ENCODE measurements around the gene CLCNKA.
"Not testable (repeated sequence)": the region's sequence is repeated elsewhere in the genome, so short reads cannot be mapped to it uniquely, and the experiment has no call there.

The CLCNKA gene

DNA sequence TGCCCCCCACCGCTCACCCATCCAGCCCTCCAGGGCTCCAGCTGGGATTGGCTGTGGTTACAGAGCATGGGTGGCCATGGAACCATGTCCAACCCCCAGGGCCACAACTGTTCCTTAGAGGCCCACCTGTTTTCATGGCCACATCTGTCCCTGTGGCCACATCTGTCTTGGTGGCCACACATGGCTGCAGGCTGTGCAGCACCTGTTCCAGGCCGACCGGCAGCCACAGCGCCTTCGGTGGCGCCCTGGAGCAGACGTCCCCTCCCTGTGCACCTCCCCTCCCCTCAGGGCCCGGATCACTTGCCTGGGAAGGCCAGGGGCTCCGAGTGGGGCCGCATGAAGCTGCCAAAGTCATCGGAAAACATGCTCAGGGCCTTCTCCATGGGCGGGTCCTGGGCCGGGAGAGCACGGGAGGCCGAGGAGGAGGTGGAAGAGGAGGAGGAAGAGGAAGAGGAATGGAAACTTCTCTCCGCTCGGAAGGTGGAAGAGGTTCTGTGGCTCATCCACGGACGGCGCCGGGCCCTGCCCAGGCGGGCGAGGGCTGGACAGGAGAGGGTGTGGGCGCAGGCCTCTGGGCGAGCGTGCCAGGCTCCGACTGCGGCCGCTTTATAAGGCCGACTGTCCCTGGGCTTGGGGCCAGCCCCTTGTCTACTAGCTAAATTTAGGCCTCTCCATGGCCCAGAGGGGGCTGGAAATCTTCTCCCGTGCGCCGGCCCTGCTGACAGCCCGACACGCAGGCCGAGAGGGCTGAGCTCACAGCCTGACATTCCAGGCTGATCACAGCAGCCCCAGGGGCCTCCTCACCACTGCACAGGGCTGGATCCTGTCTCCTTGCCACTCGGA, 4.2 kb upstream of the CLCNKA start, which contains the start of gene HSPB7:
TSS of gene HSPB7 (minus strand) at position 583 of the 843 bp plus-strand sequence. CDS start at position 503, 80 bp downstream.
- peak; percentile 86 for DNase-seq (ENCODE audit: low spot score)

DNA sequence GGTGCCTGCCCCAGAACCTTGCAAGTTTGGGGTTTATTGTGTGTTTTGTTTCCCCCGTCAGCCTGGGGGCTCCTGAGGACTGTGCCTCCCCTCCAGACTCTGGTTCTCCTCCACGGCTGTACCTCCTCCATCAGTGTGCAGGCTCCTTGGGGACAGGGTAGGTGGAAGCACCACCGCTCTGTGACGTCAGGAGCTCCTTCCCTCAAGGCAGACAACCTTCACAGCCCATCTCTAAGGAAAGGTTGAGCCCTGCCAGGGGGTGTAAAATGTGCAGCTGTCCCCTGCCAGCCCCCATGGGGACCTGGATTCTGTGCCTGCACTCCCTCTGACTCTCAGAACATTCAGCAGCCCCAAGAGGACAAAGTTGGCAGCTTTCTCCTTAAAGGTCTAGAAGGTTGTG, 3.5 kb upstream of the CLCNKA start:
- no peak for DNase-seq (ENCODE audit: low spot score)

DNA sequence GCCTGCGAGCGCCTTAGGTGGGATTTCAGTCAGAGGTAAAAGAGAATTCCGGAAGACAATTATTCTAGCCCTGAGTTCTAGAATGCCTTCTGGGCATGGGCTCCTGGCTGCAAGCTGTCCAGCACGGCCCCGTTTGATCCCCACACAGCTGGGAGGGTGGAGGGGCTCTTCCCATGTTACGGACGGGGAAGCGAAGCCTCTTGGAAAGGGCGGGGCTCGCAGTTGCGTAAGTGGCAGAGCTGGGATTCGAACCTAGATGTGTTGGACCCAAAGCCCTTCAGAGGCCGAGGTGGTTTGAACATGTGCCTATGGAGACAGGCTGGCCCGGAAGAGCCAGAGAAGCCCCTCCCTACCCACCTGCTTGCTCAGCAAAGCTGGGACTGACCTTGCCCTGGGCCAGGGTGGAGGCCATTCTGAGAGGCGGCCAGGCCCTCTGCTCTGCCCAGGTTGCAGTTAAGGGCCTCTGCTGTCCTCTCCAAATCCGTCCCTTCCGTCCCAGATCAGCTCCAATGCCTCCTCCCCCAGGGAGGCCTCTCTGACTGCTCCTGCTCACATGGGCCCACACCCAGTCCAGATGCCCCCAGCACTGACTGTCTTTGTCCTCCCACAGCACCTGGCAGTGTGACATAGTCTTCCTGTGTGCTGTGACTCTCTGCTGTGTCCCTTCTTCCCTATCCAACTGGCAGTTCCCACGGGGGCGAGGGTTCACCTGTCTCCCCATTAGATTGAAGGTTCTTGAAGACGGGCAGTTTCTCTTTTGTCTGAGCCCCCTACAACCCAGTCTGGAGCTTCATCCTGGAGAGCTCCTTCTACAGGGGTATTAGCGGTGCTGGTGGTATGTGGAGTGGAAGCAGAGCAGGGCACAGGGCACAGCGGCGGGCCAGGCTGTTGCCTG, 2.8 kb upstream of the CLCNKA start:
- no peak for DNase-seq (ENCODE audit: low spot score)

DNA sequence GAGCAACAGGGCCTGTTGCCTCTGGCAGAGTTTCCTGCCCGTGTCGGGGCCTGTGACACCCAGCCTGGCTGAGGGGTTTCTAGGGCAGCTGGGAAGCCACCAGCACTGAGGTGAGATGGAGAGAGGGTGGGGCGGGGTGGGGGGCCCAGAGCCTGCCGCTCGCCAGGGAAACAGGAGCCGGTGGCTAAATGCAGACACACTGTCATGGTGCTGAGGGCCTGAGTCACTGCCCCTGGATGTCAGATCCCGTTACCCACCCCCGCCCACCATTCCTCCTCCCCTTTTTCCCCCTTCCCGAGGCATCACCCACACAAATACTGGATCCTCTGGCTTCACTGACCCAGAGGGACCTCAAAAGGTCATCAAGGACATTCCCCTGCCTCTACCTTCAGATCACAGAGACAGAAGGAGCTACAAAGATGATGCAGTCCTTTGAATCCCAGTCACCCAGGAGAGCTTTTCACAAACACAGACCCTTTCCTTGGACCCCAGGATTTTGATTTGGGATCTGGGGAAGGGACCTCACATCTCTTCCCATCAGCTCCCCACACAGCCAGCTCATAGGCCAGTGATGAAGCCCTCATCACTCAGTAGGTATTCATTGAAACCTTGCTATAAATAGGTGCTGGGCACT, 2.1 kb upstream of the CLCNKA start:
- DNase-seq (ENCODE audit: low spot score): no peak

DNA sequence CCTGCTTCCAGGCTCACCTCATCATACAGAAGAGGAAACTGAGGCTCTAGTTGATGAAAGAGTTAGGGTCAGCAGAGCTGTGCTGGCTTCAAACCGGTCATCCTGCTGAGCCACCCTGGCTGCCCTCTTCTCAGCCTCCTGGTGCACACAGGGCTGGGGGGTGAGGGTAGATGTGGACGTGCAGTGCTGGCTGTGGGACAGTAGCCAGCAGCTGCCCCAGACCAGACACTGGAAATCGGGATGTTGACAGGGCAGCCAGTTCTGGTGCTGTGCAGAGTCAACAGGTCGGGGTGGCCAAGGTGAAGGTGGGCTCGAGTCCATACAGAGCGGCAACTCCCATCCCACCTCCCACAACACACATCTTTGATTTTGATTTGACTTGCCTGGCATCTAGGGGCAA, 1.5 kb upstream of the CLCNKA start:
- DNase-seq (ENCODE audit: low spot score): no peak

DNA sequence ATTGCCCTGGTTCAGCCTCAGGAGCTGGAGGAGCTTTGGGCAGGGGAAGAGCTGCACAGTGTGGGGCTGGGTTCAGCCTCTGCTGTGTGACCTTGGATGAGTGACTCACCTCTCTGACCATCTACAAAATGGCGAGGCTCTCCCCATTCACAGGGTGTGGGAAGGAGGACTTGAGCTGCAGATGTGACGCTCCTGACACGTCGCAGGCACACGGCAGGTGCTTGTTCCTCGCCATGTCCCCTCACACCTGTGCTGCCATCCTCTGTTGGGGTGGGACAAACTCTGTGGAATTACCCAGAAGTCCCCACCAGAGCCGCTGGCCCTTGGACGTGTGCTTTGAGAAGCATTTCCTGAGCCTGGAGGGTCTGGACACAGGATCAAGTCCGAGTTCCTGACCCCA, 958 bp upstream of the CLCNKA start:
- DNase-seq (ENCODE audit: low spot score): not testable (repeated sequence)

DNA sequence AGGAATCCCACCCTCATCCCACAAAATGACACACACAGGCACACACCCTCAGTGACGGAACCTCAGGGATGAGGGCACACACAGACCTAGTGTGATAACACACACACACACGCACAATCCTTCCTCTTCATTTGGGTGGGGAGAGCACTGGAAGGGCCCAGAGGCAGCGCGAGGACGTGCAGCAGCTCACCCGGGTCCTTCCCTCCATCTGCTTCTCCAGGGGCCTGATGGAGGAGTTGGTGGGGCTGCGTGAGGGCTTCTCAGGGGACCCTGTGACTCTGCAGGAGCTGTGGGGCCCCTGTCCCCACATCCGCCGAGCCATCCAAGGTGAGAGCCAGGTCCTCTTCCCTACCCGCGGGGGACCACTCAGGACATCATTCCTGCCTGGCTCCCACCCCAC, 557 bp downstream of the CLCNKA start:
- no peak for DNase-seq (ENCODE audit: low spot score)

DNA sequence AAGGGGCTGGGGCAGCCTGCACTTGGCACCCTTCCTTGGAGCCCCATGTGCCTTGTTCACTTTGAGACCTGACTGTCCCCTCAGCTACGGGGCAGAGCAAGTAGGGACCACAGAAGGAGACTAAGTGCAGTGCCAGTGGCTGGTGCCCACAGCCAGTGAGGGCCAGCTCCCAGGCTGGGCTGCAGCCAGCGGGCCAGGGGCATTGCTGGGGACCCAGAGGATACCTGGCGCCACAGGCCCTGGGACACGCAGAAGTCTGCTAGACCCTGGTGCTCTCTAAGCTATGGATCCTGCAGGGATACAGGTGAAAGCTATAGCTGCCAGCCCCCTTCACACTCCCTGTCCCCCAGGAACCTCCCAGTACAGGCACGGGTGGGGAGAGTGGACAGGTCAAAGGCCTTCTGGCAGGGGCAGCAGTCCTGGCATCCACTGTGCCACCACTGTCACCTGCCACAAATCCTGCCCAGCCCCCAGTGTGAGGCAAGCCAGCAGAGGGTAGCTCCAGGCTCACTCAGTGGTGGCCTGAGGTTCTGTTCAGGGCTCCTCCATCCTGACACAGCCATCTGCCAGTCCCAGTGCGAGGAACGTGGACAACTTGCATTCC, 1.3 kb downstream of the CLCNKA start:
- DNase-seq (ENCODE audit: low spot score): no peak

DNA sequence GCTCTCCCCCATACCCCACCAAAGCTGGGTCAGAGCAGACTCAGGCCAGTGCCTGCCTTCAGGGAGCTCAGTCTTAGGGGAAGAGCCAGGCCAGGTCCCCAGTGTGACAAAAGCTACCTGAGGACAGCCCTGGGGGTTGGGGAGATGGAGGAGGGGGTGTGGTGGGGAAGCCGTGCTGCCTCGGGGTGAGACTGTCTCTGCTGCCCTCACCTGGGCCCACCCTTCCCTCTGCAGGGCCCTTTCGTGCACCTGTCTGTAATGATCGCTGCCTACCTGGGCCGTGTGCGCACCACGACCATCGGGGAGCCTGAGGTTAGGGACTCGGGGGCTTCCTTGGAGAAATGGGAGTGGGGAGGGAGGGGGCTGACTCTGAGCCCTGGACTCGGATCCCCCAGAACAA, 4.5 kb downstream of the CLCNKA start:
- not testable (repeated sequence) for DNase-seq (ENCODE audit: low spot score)

DNA sequence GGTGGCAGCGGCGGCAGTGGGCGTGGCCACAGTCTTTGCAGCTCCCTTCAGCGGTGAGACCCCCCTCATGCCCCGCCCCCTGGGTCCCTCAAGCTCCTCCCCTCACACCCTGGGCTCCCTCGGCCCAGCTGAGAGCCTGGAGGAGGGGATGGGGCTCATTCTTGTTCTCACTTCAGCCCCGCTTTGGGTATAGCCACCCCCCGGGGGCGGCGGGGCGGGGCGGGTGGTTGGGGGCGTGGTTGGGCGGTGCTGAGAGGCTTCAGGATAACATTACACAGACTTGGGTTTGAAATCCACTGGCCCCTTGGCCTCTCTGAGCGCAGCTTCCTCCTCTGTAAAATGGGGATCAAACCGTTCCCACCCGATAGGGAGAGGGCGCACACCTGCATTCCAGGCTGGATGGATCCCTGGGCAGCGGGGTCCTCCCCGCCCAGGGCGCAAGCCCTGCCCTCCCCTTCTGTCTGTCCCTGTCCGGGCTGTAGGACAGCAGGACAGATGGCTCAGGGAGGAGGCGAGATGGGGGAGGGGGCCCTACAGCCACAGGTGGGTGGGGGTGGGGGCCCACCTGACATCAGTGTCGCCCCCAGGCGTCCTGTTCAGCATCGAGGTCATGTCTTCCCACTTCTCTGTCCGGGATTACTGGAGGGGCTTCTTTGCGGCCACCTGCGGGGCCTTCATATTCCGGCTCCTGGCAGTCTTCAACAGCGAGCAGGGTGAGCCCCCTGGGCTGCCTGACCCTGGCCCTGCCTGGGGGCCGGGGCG, 5.1 kb downstream of the CLCNKA start:
- DNase-seq (ENCODE audit: low spot score): no peak

DNA sequence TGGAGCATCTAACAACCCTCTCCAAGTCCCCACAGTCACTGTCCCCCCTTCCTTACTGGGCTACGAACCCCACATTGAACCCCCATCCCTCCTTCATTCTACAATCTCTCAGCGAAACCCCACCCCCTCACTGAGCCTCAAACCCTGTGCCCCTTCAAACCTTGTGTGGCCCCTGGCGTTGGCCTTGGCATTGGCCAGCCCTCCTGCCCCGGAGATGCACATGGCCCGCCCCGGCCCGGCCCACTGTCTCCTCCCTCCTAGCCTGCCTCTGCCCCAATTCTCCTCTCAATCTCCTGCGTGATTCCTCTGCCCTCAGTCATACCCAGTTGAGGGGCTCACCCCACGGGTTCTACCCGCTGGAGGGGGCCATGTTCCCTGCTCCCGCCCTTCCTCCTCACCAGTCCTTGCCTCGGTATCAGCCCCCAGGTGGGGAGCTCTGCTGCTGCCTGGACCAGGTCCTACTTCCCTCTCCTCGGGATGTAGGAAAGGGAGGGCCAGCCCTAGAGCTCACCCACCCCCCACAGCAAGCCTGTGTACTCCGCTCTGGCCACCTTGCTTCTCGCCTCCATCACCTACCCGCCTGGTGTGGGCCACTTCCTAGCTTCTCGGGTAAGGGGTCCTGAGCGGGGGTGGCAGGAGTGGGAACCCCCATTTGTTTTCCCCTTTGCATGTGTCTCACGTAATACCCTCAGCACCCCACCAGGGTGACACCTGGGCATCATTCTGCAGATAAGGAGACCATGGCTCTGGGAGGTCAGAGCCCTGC, 6.6 kb downstream of the CLCNKA start:
- DNase-seq (ENCODE audit: low spot score): no peak

DNA sequence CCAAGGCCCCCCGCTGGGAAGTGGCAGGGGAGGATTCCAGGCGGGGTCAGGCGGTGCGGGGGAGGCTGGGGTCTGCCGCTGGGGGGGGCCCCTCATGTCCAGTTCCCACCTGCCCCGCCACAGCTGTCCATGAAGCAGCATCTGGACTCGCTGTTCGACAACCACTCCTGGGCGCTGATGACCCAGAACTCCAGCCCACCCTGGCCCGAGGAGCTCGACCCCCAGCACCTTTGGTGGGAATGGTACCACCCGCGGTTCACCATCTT, 7.1 kb downstream of the CLCNKA start:
- not testable (repeated sequence) for DNase-seq (ENCODE audit: low spot score)

DNA sequence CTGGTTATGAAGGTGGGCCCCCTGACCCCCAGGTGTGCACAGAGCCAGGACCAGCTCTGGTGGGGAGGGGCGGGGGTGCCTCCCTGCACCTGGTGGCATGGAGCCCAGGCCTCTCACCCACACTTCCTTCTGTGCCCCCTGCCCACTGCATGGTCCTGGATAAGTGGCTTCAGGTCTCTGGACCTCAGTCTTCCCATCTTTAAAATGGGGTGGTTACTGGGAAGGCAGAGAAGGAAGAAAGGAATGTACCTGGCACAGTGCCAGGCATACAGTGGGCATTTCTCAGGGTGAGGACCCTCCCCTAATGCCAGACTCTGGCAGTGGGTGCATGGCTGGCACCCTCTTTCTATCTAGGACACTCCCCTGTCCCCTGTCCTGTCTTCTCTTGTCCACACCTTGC, 7.5 kb downstream of the CLCNKA start:
- DNase-seq (ENCODE audit: low spot score): no peak

DNA sequence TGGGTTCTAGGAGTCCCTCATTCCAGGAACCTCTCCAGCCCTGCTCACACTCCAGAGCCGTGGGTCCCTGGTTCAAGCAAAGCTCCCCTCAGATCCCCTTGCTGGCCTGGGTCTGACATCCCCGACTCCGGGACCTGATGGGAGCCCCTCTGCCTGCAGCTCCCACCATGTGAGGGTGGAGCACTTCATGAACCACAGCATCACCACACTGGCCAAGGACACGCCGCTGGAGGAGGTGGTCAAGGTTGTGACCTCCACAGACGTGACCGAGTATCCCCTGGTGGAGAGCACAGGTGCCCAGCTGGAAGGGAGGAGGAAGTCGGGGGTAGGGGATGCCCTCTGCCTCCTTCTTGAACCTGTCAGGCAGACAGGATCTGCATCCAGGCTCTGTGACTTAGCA, 9.7 kb downstream of the CLCNKA start:
- DNase-seq (ENCODE audit: low spot score): no peak

DNA sequence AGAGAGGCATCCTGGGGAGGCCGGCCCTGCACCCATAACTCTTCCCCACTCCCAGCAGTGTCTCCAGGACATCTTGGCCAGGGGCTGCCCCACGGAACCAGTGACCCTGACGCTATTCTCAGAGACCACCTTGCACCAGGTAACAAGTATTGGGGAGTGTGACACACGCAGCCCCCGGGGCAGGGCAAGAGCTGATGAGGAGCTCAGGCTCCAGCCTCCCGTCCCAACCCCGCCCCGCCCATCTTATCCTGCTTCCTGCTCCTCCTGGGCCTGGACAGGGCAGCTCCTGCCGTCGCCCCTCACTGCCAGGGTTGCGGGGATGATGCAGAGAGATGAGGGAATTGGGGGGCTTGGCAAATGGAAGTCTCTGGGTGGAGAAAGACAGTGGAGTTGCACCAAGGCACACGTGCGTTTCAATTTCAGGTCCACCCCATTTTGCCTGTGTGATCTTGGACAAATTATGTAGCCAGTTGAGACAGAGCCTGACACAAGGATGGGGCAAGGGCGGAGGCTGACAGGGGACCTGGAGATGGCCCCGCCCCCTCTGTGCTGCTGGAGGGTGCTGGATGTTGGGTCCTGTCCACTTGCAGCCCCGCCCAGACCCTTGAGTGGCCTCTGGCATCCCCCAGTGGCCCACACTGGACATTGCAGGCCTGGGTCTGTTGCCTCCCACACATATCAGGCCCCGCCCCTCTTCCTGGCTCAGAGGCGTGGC, 10.7 kb downstream of the CLCNKA start:
- peak; percentile 82 for DNase-seq (ENCODE audit: low spot score)

DNA sequence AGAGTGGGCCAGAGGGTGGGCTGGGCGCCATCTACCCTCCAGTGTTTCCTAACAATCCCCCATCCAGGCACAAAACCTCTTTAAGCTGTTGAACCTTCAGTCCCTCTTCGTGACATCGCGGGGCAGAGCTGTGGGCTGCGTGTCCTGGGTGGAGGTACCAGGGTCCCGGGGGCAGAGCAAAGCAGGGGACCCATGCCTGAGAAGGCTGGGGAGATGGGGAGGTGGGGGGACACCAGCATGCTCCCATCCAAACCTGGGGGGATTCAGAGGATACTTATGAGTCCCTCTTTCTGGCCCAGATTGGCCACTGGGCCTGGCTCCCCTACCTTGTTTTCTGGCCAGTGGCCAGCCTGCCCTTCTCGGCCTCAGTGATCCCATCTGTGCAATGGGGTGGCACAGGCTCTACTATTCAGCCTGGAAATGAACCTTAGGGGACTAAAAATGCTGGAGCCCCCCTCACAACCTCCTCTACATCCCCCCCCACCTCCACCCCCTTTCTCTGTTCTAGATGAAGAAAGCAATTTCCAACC, 11.3 kb downstream of the CLCNKA start:
- not testable (repeated sequence) for DNase-seq (ENCODE audit: low spot score)

DNA sequence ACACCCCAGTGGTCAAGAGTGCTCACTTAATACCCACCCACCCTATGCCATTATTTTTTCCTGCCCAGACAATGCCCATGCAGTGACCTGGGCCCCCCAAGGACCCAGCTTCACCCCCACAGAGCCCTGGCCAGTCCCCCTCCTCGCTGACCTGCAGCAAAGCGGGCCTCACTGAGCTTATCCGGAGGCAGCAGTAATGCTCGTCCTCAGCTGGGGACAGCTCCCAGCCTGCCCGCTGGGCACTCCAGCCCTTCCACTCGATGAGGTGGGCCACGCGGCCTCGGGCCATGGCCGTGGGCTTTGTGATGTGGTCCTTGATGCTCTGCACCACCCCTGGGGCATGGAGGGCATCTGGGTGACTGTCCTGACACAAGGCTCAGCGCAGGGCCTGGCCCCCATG, 14.6 kb downstream of the CLCNKA start:
- not testable (repeated sequence) for DNase-seq (ENCODE audit: low spot score)

DNA sequence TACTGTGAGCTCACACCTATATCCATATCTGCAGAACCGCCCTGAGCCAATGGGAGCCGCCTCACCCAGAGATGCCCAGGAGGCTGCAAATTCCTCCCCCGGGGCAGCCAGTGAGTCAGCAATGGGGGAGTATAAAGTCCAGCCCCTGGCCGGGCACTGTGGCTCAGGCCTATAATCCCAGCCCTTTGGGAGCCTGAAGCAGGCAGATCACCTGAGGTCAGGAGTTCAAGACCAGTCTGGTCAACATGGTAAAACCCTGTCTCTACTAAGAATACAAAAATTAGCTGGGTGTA, 16.7 kb downstream of the CLCNKA start:
- DNase-seq (ENCODE audit: low spot score): no peak

DNA sequence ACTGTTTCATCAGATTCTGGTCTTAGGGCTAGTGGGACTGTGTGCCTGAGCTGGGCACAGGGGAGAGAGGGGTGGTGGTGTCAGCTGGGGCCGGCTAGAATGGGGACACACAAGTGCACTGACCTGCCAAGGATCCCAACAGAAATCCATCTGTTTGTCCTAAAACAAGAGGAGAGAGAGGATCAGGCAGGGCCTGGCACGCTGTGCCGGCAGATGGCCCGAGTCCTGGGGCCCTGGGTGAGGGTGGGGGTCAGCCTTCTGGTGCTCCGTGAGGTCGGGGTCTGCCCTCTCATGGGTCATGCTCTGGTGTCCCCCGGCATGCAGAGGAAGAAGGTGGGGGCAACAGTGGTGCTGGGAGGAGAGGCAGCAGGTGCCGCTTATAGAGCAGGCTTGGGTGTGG, 18.0 kb downstream of the CLCNKA start:
- not testable (repeated sequence) for DNase-seq (ENCODE audit: low spot score)

DNA sequence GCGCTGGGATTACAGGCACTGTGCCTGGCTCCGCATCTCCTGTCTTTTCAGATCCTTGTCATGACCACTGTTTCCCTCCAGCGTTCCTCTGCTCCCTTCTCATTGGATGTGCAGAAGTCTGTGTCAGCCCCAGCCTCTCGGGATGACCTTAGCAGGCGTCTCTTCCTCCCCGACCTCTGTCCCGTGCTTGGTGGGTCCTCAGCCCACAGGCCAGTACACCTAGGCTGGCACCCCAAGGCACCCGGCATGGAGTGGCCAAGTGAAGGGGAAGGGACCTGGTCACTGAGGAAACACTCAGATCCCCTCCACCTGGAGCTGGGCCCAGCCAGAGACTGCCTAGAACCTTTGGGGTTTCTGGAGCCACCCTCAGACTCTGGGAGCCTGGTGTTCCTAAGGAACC, 19.4 kb downstream of the CLCNKA start:
- no peak for DNase-seq (ENCODE audit: low spot score)

Measured in left forelimb (tissue), 1 donor.